Tibial nerve (tissue), 4 donors: Measurements from ENCODE around the gene MAP4. TPM values are rescaled to one million over a fixed set of nuclear protein-coding genes. Genes with fewer than 3 reads are reported as not detected.

Experiments
- DNase-seq, 2 donors: peaks; one replicate each; pipeline ENCODE4 v3.0.0-alpha.2; 2019; ENCODE audit warnings: low spot score in 2 of 2
- H3K27ac ChIP-seq, 4 donors: fragments of 200-600 bp; sonication (generic) in 3 of 4; one replicate each; pipeline ENCODE4 v1.5.1; 2017 to 2019; ENCODE audit warnings: mild to moderate bottlenecking in 1 of 4
- H3K27me3 ChIP-seq, 2 donors: fragments of 200-600 bp; sonication (generic) in 1 of 2; one replicate each; pipeline versions ENCODE4 v1.5.1 to v1.6.0; 2017 to 2019
- H3K36me3 ChIP-seq, 3 donors: fragments of 200-600 bp; sonication (generic); one replicate each; pipeline ENCODE4 v1.5.1; 2018 to 2019
- H3K4me1 ChIP-seq, 4 donors: fragments of 200-600 bp; sonication (generic) in 3 of 4; one replicate each; pipeline ENCODE4 v1.5.1; 2017 to 2019
- H3K4me3 ChIP-seq, 4 donors: fragments of 200-600 bp; sonication (generic) in 3 of 4; one replicate each; pipeline ENCODE4 v1.5.1; 2017 to 2019; ENCODE audit warnings: mild to moderate bottlenecking in 1 of 4, moderate library complexity in 1 of 4
- H3K9me3 ChIP-seq, 4 donors: fragments of 200-600 bp; sonication (generic) in 3 of 4; one replicate each; pipeline ENCODE4 v1.5.1; 2017 to 2019
- CTCF ChIP-seq, 5 experiments: fragments of 200-600 bp in 3 of 5; fragments of 450-650 bp in 2 of 5; sonication (generic) in 3 of 5; IDR thresholded peaks; one replicate each; pipeline ENCODE4 v1.5.1; 2016 to 2019; ENCODE audit warnings: antibody characterized with exemption in 5 of 5, mild to moderate bottlenecking in 3 of 5, moderate library complexity in 2 of 5
- EP300 ChIP-seq, 2 donors: sonication (generic); formaldehyde crosslinking; IDR thresholded peaks; one replicate each; pipeline ENCODE4 v1.6.1; 2017; ENCODE audit warnings: antibody characterized with exemption in 2 of 2, mild to moderate bottlenecking in 1 of 2
- POLR2A ChIP-seq, 2 donors: fragments of 450-650 bp; IDR thresholded peaks; one replicate each; pipeline ENCODE4 v1.6.1; 2017; ENCODE audit warnings: antibody characterized with exemption in 2 of 2, mild to moderate bottlenecking in 2 of 2, moderate library complexity in 2 of 2
- WGBS, 2 donors: methylation state at CpG; one replicate each; pipeline ENCODE4 v1.1.5; 2018; 5-methylcytosine and 5-hydroxymethylcytosine counted together
- total RNA-seq, 4 donors: library from RNA; depleted of rRNA; stranded (reverse); fragments of >200 nt; gene quantifications; one replicate each; pipeline ENCODE4 v1.1.0, GENCODE V29; 2016

The MAP4 gene
- total RNA-seq, 4 donors from 2014 or later = 201 to 239 (median 231) TPM

DNA sequence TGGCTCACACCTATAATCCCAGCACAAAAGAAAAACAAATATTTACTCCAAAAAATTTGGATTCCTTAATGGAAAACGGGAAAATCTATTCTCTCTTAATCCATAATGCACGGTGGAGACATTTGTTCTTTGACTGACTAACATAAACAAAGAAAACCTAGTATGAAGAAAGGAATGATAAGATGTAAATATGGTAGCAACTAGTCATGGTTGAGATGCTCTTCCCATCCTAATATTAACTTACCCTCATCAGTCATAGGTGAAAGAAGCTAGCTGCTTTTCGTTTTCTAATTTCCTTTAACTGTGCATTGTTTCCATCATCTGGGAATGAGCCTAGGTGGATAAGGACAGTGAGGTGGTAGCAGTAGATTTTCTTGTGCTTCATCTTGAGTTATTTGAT, 22.0 kb downstream of the MAP4 start:
- no peak for TF ChIP-seq CTCF (IDR thresholded peaks at IDR 0.05)
- TF ChIP-seq POLR2A (IDR thresholded peaks at IDR 0.05) = no peak
- no peak for TF ChIP-seq EP300 (IDR thresholded peaks at IDR 0.05)
- Histone ChIP-seq H3K4me3 (no peak overlapping the region), H3K27ac (no peak overlapping the region), H3K36me3 (peaks cover 0 to 30% (median 0%) of the 10 kb centered on the region in 3 donors), H3K27me3 (no peaks in the 10 kb centered on the region), H3K9me3 (no peaks in the 10 kb centered on the region), H3K4me1 (peaks cover 0 to 49% (median 13%) of the 10 kb centered on the region in 4 donors)
- DNase-seq = no peak
- 79 to 84% methylated on average over 3 of the region's 3 CpGs for WGBS, 2 donors

DNA sequence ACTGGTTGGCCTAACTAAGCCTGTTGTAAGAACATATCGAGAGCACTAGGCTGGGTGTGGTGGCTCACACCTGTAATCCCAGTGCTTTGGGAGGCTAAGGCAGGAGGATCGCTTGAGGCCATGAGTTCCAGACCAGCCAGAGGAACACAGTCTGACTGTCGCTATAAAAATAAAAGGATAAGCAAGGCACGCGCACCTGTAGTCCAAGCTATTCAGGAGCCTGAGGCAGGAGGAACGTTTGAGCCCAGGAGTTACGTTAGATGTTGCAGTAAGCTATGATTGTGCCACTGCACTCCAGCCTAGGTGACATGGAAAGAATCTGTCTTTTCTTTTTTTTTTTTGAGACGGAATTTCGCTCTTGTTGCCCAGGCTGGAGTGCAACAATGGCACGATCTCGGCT, 24.9 kb downstream of the MAP4 start:
- peaks cover 0 to 37% (median 0%) of the 10 kb centered on the region in 3 donors for H3K36me3 ChIP-seq
- TF ChIP-seq EP300 (IDR thresholded peaks at IDR 0.05) (no peak), POLR2A (IDR thresholded peaks at IDR 0.05) (no peak), CTCF (IDR thresholded peaks at IDR 0.05) (no peak)
- DNase-seq = no peak
- H3K4me1 ChIP-seq = peaks cover 0 to 32% (median 2%) of the 10 kb centered on the region in 4 donors
- WGBS, 2 donors = 91 to 93% methylated on average over 11 of the region's 11 CpGs
- H3K9me3 ChIP-seq = no peaks in the 10 kb centered on the region
- H3K27me3 ChIP-seq = no peaks in the 10 kb centered on the region
- H3K27ac ChIP-seq = no peak overlapping the region
- H3K4me3 ChIP-seq = no peak overlapping the region

DNA sequence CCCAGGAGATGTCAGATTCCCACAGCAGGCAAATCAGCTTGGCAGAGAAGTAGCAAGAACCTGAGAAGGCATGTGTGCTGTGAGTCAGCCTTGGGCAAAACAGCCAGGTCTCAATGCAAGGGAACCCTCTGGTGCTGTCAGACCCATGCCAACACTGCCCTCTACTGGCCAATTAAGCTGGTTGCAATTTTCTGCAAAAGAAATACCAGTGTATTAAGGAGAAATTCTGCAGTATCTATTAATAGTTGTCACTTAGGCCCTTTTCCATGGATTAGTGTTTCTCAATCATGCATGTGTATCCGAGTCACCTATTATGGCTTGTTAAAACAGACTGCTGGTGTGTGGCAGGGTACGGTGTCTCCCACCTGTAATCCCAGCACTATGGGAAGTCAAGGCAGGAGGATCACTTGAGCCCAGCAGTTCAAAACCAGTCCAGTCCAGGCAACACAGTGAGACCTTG, 26.2 kb downstream of the MAP4 start:
- WGBS, 2 donors = 35 to 53% methylated on average over 2 of the region's 2 CpGs
- no peaks in the 10 kb centered on the region for H3K9me3 ChIP-seq
- H3K27ac ChIP-seq = peak overlapping the region in 2 of 4 donors; percentile 2 to 52
- H3K36me3 ChIP-seq = peaks cover 0 to 26% (median 0%) of the 10 kb centered on the region in 3 donors
- H3K27me3 ChIP-seq = no peaks in the 10 kb centered on the region
- peak; percentile 48 to 76 for DNase-seq
- TF ChIP-seq CTCF (IDR thresholded peaks at IDR 0.05) = peak; percentile 84 to 88 (median 85)
- peak in 1 of 2 donors; percentile 48 for TF ChIP-seq EP300 (IDR thresholded peaks at IDR 0.05)
- no peak for TF ChIP-seq POLR2A (IDR thresholded peaks at IDR 0.05)
- H3K4me3 ChIP-seq = no peak overlapping the region
- H3K4me1 ChIP-seq = peaks cover 0 to 40% (median 2%) of the 10 kb centered on the region in 4 donors

DNA sequence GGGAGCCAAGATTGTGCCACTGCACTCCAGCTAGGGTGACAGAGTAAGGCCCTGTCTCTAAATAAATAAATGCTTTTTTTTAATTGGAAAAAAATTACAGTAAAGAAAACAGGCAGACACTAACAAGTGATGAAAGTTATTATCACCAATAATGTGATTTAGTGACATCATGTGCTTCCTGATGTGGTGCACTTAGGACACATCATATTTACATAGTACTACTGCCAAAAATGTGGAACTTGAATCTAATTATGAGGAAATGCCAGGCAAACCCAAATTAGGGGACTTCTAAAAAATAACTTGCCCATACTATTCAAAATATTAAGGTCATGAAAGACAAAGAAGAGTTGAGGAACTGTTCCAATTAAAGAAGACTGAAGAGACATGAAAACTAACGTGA, 30.8 kb downstream of the MAP4 start:
- TF ChIP-seq CTCF (IDR thresholded peaks at IDR 0.05) (no peak), EP300 (IDR thresholded peaks at IDR 0.05) (no peak), POLR2A (IDR thresholded peaks at IDR 0.05) (no peak)
- no peak for DNase-seq
- Histone ChIP-seq H3K36me3 (peaks cover 0 to 7% (median 0%) of the 10 kb centered on the region in 3 donors), H3K27me3 (no peaks in the 10 kb centered on the region), H3K9me3 (no peaks in the 10 kb centered on the region), H3K4me1 (peaks cover 0 to 59% (median 5%) of the 10 kb centered on the region in 4 donors), H3K4me3 (no peak overlapping the region), H3K27ac (peak overlapping the region in 1 of 4 donors; percentile 2)
- WGBS, 2 donors = 11 to 19% methylated on average over 1 of the region's 1 CpG

DNA sequence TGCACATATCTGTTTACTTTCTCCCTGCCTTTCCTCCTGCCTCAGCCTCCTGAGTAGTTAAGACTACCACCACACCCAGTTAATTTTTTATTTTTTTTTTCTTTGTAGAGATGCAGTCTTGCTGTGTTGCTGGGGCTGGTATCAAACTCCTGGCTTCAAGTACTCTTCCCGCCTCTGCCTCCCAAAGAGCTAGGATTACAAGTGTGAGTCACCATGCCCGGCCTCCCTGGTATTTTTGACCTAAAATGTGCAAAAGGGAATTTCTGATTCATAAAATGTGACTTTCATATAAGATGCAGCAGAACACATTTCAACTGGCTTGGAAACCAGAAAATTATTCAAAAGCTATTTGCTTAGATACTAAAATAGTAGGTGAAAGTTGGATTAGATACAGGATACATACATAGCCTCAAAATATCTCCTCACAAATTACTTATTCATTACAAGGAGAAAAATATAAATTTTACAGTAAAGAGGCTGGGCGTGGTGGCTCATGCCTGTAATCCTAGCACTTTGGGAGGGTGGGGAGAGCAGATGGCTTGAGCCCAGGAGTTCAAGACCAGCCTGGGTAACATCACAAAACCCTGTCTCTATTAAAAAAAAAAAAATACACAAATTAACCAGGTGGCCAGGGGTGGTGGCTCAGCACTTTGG, 32.0 kb downstream of the MAP4 start:
- WGBS, 2 donors = 74 to 79% methylated on average over 3 of the region's 3 CpGs
- Histone ChIP-seq H3K4me1 (peaks cover 0 to 56% (median 4%) of the 10 kb centered on the region in 4 donors), H3K9me3 (no peaks in the 10 kb centered on the region), H3K4me3 (no peak overlapping the region), H3K27me3 (no peaks in the 10 kb centered on the region), H3K27ac (peak overlapping the region in 1 of 4 donors; percentile 20), H3K36me3 (peaks cover 0 to 7% (median 0%) of the 10 kb centered on the region in 3 donors)
- no peak for DNase-seq
- no peak for TF ChIP-seq CTCF (IDR thresholded peaks at IDR 0.05)
- TF ChIP-seq POLR2A (IDR thresholded peaks at IDR 0.05) = no peak
- TF ChIP-seq EP300 (IDR thresholded peaks at IDR 0.05) = no peak
